HepG2 (cell line): ENCODE measurements around the gene DNAJC28.

Experiments used
- CTCF ChIP-seq: sonication (generic); formaldehyde crosslinking; IDR thresholded peaks from 2 replicates; pipeline ENCODE4 v1.5.0; 2020; ENCODE audit warnings: mild to moderate bottlenecking, missing genetic modification reagents, moderate library complexity
- EED ChIP-seq: sonication (generic); formaldehyde crosslinking; IDR thresholded peaks from 2 replicates; pipeline ENCODE4 v1.5.0; 2020; ENCODE audit warnings: mild to moderate bottlenecking, missing genetic modification reagents
- MTF2 ChIP-seq: sonication (generic); formaldehyde crosslinking; IDR thresholded peaks from 2 replicates; pipeline ENCODE4 v1.5.0; 2020; ENCODE audit warnings: missing genetic modification reagents, borderline replicate concordance
- SETDB1 ChIP-seq: sonication (generic); formaldehyde crosslinking; IDR thresholded peaks from 2 replicates; pipeline ENCODE4 v1.5.1; 2020; ENCODE audit warnings: missing genetic modification reagents, mild to moderate bottlenecking, borderline replicate concordance
- TF ChIP-seq, protein P1 (sequence below): sonication (generic); formaldehyde crosslinking; IDR thresholded peaks from 2 replicates; pipeline ENCODE4 v1.5.0; 2020; ENCODE audit warnings: missing genetic modification reagents

DNA sequence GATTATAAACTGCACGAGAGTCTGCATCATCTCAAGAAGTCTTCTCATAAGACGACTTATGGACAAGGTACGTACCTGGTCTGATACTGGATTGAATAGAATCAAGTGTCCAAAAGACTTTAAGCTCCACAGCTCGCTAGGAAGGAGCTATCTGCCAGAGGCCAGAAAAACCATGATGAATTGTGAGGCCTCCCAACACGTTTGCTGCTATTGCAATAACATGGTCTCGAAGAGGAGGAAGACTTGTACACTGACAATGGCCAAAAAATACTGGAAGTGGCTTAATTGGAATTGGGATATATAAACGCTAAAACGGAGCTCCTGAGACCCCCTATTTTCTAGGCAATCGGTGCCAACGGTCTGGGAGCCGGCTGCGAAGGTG lies 534 bp downstream of the DNAJC28 start:
- TF ChIP-seq, protein P1, sequence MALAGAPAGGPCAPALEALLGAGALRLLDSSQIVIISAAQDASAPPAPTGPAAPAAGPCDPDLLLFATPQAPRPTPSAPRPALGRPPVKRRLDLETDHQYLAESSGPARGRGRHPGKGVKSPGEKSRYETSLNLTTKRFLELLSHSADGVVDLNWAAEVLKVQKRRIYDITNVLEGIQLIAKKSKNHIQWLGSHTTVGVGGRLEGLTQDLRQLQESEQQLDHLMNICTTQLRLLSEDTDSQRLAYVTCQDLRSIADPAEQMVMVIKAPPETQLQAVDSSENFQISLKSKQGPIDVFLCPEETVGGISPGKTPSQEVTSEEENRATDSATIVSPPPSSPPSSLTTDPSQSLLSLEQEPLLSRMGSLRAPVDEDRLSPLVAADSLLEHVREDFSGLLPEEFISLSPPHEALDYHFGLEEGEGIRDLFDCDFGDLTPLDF (CRISPR knock-in tag) = no peak
- no peak for TF ChIP-seq CTCF
- TF ChIP-seq MTF2 (CRISPR knock-in tag) = no peak
- no peak for TF ChIP-seq SETDB1 (CRISPR knock-in tag)
- TF ChIP-seq EED (CRISPR knock-in tag) = no peak
